BLaER1 treated with 17β-estradiol and CSF1 and Interleukin-3, amounts not matched to agents 10 nM and 100 nM (cell line): ENCODE results near the gene NUCB1.
A peak's percentile ranks its signal among the peaks of the same experiment; 100 is the strongest.

Experiments
- H3K27ac ChIP-seq, 11 experiments: shearing (Covaris generic); formaldehyde crosslinking; 2 replicates each; pipeline ENCODE4 v1.8.1; 2022
- H3K27me3 ChIP-seq, 11 experiments: shearing (Covaris generic); formaldehyde crosslinking; 2 replicates each; pipeline ENCODE4 v1.8.1; 2022
- H3K36me3 ChIP-seq, 11 experiments: shearing (Covaris generic); formaldehyde crosslinking; 2 replicates each; pipeline ENCODE4 v1.8.1; 2022
- H3K4me1 ChIP-seq, 10 experiments: shearing (Covaris generic); formaldehyde crosslinking; 2 replicates each; pipeline ENCODE4 v1.8.1; 2022
- H3K4me2 ChIP-seq, 11 experiments: shearing (Covaris generic); formaldehyde crosslinking; 2 replicates each; pipeline ENCODE4 v1.8.1; 2022
- H3K4me3 ChIP-seq, 10 experiments: shearing (Covaris generic); formaldehyde crosslinking; 2 replicates each; pipeline ENCODE4 v1.8.1; 2022
- H3K9ac ChIP-seq, 11 experiments: shearing (Covaris generic); formaldehyde crosslinking; 2 replicates each; pipeline ENCODE4 v1.8.1; 2022
- H3K9me3 ChIP-seq, 11 experiments: shearing (Covaris generic); formaldehyde crosslinking; replicated peaks in 1 of 11; 2 replicates each; pipeline ENCODE4 v1.8.1; 2022
- H4K20me1 ChIP-seq, 11 experiments: shearing (Covaris generic); formaldehyde crosslinking; 2 replicates each; pipeline ENCODE4 v1.8.1; 2022
- Cebpa-rat ChIP-seq, 11 experiments: shearing (Covaris generic); IDR thresholded peaks; 2 replicates each; pipeline ENCODE4 v1.8.1; 2022

Gene NUCB1

GRCh38 chr19:48899781-48900476 is at the start of gene NUCB1:
Gene NUCB1, plus strand, starts transcription at chr19:48900312. Its CDS starts 485 bp downstream, at chr19:48900797.
- Histone ChIP-seq H3K4me1 (peaks cover 29 to 54% (median 44%) of the 10 kb centered on the region in 10 experiments), H3K27ac (peak within 1 kb of the TSS; percentile 49 to 86 (median 80)), H3K27me3 (peaks cover 10 to 17% (median 14%) of the 10 kb centered on the region in 11 experiments), H3K36me3 (peaks cover 10 to 30% (median 25%) of the 10 kb centered on the region in 11 experiments), H3K4me2 (peak within 1 kb of the TSS; percentile 86 to 100 (median 97)), H4K20me1 (peaks cover 0 to 13% (median 0%) of the 10 kb centered on the region in 11 experiments; a peak in 3 of 22 replicates), H3K4me3 (peak within 1 kb of the TSS; percentile 74 to 94 (median 88)), H3K9ac (peak within 1 kb of the TSS; percentile 78 to 91 (median 86)), H3K9me3 (no peaks in the 10 kb centered on the region)
- peak in 2 of 11 experiments; percentile 26 to 53; a peak in 1 of 22 replicates for TF ChIP-seq Cebpa-rat (IDR thresholded peaks at IDR 0.05)

GRCh38 chr19:48852292-48852691 is 47.8 kb upstream of the NUCB1 start:
- no peaks in the 10 kb centered on the region for H4K20me1 ChIP-seq
- no peak overlapping the region for H3K9ac ChIP-seq
- no peak for TF ChIP-seq Cebpa-rat (IDR thresholded peaks at IDR 0.05)
- no peaks in the 10 kb centered on the region for H3K27me3 ChIP-seq
- no peak overlapping the region for H3K27ac ChIP-seq
- H3K4me1 ChIP-seq, result peaks cover 0 to 6% (median 0%) of the 10 kb centered on the region in 10 experiments; a peak in 2 of 20 replicates
- H3K4me2 ChIP-seq, result no peak overlapping the region
- H3K9me3 ChIP-seq, result no peaks in the 10 kb centered on the region
- H3K36me3 ChIP-seq, result no peaks in the 10 kb centered on the region
- no peak overlapping the region for H3K4me3 ChIP-seq

GRCh38 chr19:48853483-48853882 is 46.6 kb upstream of the NUCB1 start:
- Histone ChIP-seq H4K20me1 (no peaks in the 10 kb centered on the region), H3K9me3 (no peaks in the 10 kb centered on the region), H3K4me1 (peaks cover 0 to 6% (median 0%) of the 10 kb centered on the region in 10 experiments; a peak in 3 of 20 replicates), H3K4me3 (no peak overlapping the region), H3K9ac (no peak overlapping the region), H3K36me3 (no peaks in the 10 kb centered on the region), H3K27ac (no peak overlapping the region), H3K27me3 (no peaks in the 10 kb centered on the region), H3K4me2 (no peak overlapping the region)
- TF ChIP-seq Cebpa-rat (IDR thresholded peaks at IDR 0.05), result no peak

GRCh38 chr19:48854103-48854502 is 46.0 kb upstream of the NUCB1 start:
- no peak for TF ChIP-seq Cebpa-rat (IDR thresholded peaks at IDR 0.05)
- no peak overlapping the region for H3K4me2 ChIP-seq
- peaks cover 0 to 8% (median 5%) of the 10 kb centered on the region in 10 experiments; a peak in 14 of 20 replicates for H3K4me1 ChIP-seq
- H3K9ac ChIP-seq, result no peak overlapping the region
- no peaks in the 10 kb centered on the region for H3K27me3 ChIP-seq
- no peak overlapping the region for H3K27ac ChIP-seq
- H3K9me3 ChIP-seq, result no peaks in the 10 kb centered on the region
- no peak overlapping the region for H3K4me3 ChIP-seq
- no peaks in the 10 kb centered on the region for H3K36me3 ChIP-seq
- H4K20me1 ChIP-seq, result no peaks in the 10 kb centered on the region

DNA sequence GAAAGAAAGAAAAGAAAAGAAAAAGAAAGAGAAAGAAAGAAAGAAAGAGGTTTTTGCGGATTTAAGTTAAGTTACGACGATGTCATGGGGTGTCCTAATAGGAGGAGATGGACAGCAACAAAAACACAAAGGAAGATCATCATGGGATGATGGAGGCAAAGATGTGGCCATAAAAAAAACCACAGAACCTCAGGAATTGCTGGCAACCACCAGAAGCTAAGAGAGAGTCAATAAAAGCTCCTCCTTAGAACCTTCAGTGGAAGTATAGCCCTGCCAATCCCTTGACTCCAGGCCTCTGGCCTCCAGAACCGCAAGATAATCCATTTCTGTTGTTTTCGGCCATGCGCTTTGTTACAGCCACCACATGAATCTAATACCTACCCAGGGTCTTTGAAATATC is 43.2 kb upstream of the NUCB1 start:
- no peak overlapping the region for H3K27ac ChIP-seq
- no peaks in the 10 kb centered on the region for H3K9me3 ChIP-seq
- no peak overlapping the region for H3K9ac ChIP-seq
- no peaks in the 10 kb centered on the region for H3K36me3 ChIP-seq
- peaks cover 0 to 13% (median 10%) of the 10 kb centered on the region in 10 experiments; a peak in 14 of 20 replicates for H3K4me1 ChIP-seq
- no peak overlapping the region for H3K4me3 ChIP-seq
- no peak overlapping the region for H3K4me2 ChIP-seq
- no peak for TF ChIP-seq Cebpa-rat (IDR thresholded peaks at IDR 0.05)
- no peaks in the 10 kb centered on the region for H4K20me1 ChIP-seq
- no peaks in the 10 kb centered on the region for H3K27me3 ChIP-seq

DNA sequence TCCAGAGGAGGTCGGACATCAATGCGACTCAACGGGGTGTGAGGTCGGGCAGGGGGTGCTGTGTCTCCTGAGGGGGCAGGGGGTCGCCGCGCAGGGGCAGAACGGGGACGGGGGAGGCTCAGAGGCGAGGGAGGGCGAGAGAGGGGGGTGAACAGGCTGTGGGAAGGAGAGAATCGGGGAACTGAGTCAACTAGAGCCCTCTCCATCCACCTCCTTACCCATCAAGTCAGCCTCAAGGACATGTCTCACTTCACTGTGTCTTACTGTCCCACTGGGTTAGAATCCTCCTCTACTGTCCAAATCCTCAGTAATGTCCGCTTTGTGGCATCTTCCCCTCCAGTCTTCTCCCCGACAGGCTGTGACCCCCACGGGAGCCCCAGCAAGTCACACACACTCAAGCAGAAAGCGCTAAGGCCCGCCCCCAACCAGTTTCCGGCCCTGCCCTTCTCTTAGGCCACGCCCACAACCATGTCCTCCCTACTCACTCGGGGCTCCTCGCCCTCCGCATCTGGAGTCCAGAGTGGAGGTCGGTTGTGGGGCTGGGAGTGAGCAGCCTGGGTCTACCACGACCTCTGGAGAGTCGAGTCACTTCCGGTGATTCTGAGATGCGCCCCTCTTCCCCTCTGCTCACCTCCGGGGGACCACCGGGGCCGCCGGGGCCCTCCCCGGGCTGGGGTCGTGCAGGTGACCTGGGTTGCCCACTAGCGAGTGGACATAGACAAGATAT is 41.0 kb upstream of the NUCB1 start:
- H3K4me3 ChIP-seq, result peak overlapping the region in 2 of 10 experiments; percentile 14 to 19; a peak in 2 of 20 replicates
- no peaks in the 10 kb centered on the region for H3K27me3 ChIP-seq
- H3K4me2 ChIP-seq, result peak overlapping the region; percentile 26 to 66 (median 48); a peak in 18 of 22 replicates
- H3K4me1 ChIP-seq, result peaks cover 0 to 13% (median 10%) of the 10 kb centered on the region in 10 experiments; a peak in 14 of 20 replicates
- H3K27ac ChIP-seq, result peak overlapping the region in 3 of 11 experiments; percentile 3 to 37 (median 3); a peak in 2 of 22 replicates
- H3K36me3 ChIP-seq, result no peaks in the 10 kb centered on the region
- TF ChIP-seq Cebpa-rat (IDR thresholded peaks at IDR 0.05), result no peak
- peak overlapping the region in 2 of 11 experiments; percentile 29 to 50; a peak in 3 of 22 replicates for H3K9ac ChIP-seq
- no peaks in the 10 kb centered on the region for H4K20me1 ChIP-seq
- H3K9me3 ChIP-seq, result no peaks in the 10 kb centered on the region

DNA sequence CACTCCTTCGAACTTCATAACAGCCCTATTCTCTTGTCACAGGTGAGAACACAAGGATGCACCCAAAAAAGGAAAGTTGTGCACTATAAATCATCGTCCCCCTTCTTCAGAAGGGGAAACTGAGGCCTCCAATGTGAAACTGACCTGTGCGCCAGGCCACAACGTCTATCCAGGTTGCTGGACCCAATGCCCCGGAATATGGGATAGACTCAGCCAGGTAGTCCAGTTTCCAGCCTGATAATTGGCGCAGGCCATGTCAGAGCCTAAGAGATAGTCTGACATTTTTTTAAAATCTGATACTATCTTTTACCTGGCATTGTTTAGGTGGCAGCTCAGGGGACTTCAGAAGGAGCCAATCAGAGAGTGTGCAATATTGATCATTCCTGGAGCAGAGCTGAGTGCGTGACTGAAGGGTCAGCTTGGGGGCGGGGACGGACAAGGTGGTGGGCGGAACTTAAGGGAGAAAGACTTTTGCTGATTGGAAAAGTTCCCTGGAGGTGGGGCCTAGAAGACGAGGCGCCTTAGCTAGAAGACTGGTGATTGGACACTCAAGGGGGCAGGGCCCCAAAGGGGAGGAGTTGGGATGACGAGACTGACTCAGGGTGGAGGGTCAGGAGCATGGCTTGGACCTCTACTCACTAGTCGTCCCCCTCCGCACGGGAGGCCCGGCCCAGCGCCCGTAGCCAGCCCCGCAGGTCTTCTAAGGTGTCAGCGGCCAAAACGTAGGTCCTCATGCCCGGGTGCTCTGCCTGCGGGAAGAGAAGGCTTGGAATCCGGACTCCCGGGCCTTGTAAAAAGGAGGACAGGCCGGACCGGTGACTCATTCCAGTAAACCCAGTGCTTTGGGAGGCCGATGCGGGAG is 40.2 kb upstream of the NUCB1 start:
- Histone ChIP-seq H3K9ac (no peak overlapping the region), H3K4me1 (peaks cover 0 to 13% (median 10%) of the 10 kb centered on the region in 10 experiments; a peak in 14 of 20 replicates), H3K4me2 (peak overlapping the region in 2 of 11 experiments; percentile 46 to 66; a peak in 2 of 22 replicates), H3K4me3 (no peak overlapping the region), H4K20me1 (no peaks in the 10 kb centered on the region), H3K27ac (no peak overlapping the region), H3K36me3 (no peaks in the 10 kb centered on the region), H3K9me3 (no peaks in the 10 kb centered on the region), H3K27me3 (no peaks in the 10 kb centered on the region)
- TF ChIP-seq Cebpa-rat (IDR thresholded peaks at IDR 0.05), result no peak

DNA sequence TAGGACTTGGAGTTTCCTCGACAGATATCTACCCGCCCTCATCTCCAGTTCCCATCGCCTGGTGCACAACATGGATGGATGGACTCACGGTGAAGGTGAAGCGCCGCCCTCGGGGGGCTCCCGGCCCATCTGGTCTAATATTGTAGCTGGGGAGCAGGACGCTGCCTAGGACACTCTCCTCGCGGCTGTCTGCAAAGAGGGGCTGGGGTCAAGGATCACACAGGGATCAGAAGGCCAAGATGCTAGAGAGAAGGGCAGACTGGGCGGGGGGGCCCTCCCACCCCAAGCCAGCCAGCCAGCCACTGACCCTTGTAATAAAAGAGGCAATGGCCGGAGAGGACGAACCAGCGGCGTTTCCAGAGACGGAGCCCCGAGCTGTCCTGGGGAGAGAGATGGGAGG is 38.8 kb upstream of the NUCB1 start:
- Histone ChIP-seq H3K9me3 (no peaks in the 10 kb centered on the region), H4K20me1 (no peaks in the 10 kb centered on the region), H3K27me3 (no peaks in the 10 kb centered on the region), H3K4me3 (no peak overlapping the region), H3K9ac (no peak overlapping the region), H3K36me3 (no peaks in the 10 kb centered on the region), H3K27ac (no peak overlapping the region), H3K4me2 (no peak overlapping the region), H3K4me1 (peaks cover 4 to 18% (median 16%) of the 10 kb centered on the region in 10 experiments; a peak in 19 of 20 replicates)
- TF ChIP-seq Cebpa-rat (IDR thresholded peaks at IDR 0.05), result no peak
